Left renal pelvis (tissue), 4 donors: ENCODE data around the gene CYP27C1. TPM values are rescaled to one million over a fixed set of nuclear protein-coding genes. Genes with fewer than 3 reads are reported as not detected.
"Not testable (repeated sequence)": the region's sequence is repeated elsewhere in the genome, so short reads cannot be mapped to it uniquely, and the experiment has no call there.

Experiments used
- DNase-seq, 4 donors: peaks; one replicate each; pipeline ENCODE4 v3.0.0-alpha.2; 2013; ENCODE audit warnings: low read depth in 4 of 4, low spot score in 3 of 4
- polyA plus RNA-seq, 4 donors: library from polyadenylated mRNA; unstranded; fragments of 120-200 nt; gene quantifications; one replicate each; pipeline ENCODE4 v1.2.1, GENCODE V29; 2013; ENCODE audit not compliant: insufficient read length in 4 of 4

CYP27C1 gene, protein sequence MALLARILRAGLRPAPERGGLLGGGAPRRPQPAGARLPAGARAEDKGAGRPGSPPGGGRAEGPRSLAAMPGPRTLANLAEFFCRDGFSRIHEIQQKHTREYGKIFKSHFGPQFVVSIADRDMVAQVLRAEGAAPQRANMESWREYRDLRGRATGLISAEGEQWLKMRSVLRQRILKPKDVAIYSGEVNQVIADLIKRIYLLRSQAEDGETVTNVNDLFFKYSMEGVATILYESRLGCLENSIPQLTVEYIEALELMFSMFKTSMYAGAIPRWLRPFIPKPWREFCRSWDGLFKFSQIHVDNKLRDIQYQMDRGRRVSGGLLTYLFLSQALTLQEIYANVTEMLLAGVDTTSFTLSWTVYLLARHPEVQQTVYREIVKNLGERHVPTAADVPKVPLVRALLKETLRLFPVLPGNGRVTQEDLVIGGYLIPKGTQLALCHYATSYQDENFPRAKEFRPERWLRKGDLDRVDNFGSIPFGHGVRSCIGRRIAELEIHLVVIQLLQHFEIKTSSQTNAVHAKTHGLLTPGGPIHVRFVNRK
- 10 to 100 TPM in 2 of 4 donors, 1 to 10 TPM in 2; 7.0 to 12.8 (median 9.5) TPM for polyA plus RNA-seq

DNA sequence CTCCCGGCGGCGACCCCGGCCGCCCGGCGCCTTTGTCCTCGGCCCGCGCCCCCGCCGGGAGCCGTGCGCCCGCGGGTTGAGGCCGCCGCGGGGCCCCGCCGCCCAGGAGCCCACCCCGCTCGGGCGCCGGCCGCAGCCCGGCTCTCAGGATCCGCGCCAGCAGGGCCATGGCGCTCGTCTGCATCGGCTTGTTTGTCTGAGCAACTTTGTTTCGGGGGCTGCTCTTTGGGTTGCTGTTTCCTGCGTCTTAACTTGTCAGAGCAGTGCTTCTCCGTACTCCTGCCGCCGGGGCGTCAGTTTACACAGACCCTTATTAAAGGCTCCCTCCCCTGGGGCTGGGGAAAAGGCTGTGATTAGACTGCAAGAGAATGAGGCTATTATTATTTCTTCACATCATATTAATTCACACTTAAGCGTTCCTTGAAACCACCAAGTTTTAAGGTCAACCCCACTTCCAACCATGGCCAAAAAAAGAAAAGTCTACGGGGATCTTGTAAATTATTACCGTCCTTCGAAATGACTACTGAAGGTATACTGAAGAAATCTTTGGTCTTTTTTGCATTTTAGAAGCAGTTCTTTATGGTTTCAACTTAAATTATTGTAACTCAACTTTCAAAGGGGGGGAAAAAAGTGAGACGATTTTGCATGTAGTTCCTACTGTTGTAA, at the start of gene CYP27C1:
TSS of gene CYP27C1 (minus strand) at position 198 of the 666 bp plus-strand sequence. CDS start at position 169, 29 bp downstream.
- DNase-seq: peak in 3 of 4 donors; percentile 42 to 45 (median 44)

DNA sequence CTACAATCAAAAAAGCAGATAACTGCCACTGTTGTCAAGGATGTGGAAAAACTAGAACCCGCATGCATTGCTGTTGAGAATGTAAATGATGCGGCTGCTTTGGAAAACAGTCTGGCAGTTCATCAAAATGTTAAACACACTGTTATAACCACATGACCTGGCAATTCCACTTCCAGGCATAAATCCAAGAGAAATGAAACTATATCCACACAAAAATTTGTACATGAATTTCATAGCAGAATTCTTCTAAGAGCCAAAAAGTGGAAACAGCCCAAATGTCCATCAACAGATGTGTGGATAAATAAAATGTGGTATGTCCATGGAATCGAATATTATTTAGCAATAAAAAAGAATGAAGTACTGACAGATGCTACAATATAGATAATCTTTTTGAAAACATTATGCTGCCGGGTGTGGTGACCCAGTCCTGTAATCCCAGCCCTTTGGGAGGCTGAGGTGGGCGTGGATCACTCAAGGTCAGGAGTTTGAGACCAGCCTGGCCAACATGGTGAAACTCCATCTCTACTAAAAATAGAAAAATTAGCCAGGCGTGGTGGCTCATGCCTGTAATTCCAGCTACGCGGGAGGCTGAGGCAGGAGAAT, 41.8 kb upstream of the CYP27C1 start:
- DNase-seq: no peak

DNA sequence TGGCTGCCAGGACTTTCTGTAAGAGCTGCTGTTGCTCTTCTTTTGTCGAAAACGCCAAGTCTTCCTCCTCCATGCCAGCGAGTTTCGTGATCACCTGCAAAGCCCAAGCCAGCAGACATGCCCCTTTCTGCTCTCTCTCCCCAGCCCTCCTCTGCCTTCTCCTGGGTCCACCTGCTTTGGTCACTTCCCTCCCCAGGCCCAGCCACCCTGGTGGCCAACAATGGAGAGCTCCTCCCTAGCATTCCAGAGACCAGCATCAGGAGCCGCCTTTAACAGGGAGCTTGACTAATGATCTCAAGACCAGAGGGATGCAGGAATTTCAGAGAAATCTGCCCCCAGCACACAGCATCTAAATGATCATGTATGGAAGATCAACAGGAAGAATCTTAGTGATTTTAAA, 39.3 kb upstream of the CYP27C1 start:
- no peak for DNase-seq

DNA sequence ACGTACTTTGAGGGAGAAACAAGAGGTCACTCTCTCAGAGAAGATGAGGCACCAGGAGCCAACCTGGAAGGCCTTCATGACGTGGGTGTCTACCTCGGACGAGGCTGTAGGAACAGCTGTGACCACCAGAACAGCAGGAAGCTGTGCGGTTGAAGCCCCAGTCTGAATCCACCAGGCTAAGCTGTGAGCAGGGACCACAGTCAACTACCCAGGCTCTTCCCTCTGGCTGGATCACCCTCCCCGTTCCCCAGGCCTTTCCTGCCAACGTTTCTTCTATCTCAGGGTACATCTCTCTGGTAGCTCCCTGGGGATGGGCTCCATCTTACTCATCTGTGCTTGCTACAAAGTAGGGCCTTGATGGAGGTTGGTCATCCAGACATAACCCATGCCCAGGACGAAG, 36.8 kb upstream of the CYP27C1 start:
- no peak for DNase-seq

DNA sequence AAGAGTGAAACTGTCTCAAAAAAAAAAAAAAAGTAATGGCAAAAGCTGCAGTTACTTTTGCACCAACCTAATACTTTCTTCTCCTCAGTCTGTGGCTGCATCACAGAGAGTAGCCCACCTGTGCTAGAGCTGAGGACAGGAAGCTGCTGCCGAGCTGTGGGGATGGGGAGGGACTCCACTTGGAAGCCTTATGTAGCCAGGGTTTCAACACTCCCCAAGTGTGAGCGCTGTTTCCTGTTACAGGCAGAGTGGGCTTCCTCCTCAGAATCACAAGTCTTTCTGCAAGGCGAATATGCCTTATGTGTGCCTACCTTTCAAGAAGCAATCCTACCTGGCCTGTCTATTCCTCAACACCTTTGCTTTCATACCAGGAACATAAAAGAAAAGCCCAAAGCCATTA, 36.3 kb upstream of the CYP27C1 start:
- DNase-seq: no peak

DNA sequence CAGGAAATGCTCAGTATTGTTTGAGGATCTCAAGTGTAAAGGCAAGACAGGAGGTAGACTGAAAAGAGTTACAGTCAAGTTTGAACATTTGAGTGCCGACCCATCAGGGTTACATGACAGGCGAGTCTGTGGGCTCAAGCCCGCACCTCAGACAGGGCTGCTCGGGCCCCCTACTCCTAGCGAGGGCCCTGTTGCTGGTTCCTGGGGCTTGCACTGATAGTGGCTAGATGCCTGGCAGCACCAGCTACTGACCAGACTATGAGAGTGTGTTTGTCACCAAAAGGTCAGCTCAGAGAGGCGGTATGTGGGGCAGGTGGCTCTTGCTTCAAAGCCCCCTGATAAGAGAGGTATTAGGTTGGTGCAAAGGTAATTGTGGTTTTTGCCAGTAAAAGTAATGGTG, 35.6 kb upstream of the CYP27C1 start:
- no peak for DNase-seq

DNA sequence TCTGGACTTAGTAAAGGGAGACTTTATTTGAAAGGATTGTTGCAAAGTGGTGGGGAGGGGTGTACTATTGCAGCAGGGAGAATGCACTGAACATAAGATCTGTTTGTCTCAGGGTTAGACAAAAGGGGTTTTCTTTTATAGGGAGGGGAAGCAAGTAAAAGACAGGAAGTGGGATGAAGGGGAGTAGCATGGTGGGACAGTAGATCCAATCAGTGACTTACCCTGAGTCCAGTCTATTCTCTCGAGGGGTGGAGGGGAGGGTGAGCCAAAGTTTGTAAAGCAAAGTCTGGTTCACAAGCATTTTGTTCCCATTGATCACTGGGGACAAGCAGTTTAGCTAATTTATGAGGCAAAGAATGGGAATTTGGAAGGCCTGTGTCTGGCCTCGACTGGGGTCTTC, 35.0 kb upstream of the CYP27C1 start:
- no peak for DNase-seq

DNA sequence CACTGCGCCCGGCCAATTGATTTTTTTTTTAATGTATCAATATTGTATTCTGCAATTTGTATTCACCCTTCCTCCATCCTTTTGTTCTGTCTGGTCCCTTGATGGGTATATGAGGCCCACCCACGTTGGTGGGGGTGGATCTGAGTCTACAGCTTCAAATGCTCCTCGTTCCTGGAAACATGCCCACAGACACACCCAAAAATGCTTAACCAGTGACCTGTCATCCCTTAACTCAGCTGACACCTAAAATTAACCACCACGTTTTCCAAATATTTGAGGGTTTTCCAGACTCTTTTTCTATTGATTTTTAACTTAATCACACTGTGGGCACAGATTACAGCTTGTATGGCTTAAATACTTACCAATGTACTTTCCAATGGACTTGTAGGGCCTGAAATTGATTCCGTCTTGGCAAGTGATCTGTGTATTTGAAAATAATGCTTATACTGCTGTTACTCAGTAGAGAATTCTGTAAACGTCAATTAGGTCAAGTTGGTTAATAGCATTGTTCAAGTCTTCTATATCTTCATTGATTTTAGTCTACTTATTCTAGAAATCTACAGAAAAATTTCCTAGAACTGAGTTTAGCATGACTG, 34.4 kb upstream of the CYP27C1 start:
- no peak for DNase-seq

DNA sequence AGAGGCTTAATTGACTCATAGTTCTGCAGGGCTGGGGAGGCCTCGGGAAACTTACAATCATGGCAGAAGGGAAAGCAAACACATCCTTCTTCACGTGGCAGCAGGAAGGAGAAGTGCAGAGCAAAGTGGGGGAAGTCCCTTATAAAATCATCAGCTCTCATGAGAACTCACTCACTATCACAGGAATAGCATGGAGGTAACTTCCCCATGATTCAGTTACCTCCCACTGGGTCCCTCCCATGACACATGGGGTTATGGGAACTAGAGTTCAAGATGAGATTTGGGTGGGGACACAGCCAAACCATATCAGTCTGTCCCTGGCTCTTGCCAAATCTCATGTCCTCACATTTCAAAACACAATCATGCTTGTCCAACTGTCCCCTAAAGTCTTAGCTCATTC, 21.1 kb upstream of the CYP27C1 start:
- DNase-seq: not testable (repeated sequence)

DNA sequence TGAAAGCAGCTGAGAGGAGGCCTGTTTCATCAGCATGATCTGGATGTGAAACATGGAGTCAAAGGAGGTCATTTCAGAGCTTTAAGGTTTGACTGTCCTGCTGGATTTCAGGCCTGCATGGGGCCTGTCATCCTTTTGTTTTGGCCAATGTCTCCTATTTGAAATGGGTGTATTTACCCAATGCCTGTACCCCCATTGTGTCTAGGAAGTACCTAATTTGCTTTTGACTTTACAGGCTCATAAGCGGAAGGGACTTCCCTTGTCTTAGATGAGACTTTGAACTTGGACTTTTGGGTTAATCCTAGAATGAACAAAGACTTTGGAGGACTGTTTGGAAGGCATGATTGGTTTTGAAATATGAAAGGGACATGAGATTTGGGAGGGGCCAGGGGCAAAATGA, 19.3 kb upstream of the CYP27C1 start:
- no peak for DNase-seq

DNA sequence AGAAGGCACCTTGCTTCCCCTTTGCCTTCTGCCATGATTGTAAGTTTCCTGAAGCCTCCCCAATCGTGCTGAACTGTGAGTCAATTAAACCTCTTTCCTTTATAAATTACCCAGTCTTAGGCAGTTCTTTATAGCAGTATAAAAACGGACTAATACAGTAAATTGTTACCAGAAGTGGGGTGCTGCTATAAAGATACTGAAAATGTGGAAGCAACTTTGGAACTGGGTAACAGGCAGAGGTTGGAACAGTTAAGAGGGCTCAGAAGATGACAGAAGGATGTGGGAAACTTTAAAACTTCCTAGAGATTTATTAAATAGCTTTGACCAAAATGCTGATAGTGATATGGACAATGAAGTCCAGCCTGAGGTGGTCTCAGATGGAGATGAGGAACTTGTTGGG, 17.7 kb upstream of the CYP27C1 start:
- not testable (repeated sequence) for DNase-seq

DNA sequence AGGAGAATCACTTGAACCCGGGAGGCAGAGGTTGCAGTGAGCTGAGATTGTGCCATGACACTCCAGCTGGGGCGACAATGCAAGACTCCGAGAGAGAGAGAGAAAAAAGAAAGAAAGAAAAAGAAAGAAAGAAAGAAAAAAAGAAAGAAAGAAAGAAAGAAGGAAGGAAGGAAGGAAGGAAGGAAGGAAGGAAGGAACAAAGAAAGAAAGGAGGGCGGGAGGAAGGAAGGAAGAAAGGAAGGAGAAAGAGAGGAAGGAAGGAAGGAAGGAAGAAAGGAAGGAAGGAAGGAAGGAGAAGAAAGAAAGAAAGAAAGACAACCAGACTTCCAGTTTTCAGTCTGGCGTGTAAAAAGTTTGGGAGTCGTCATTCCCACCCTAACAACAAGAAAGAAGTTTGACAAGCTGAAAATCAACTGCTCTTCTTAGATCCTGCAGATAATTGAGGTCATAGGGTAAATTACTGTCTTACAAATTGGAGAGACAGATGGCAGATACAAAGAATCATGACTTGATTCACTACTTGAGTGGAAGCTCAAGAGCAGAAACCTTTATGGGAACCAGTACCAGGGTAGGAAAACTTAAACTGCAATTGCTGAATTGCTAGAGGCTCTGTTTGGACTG, 15.1 kb upstream of the CYP27C1 start:
- no peak for DNase-seq

DNA sequence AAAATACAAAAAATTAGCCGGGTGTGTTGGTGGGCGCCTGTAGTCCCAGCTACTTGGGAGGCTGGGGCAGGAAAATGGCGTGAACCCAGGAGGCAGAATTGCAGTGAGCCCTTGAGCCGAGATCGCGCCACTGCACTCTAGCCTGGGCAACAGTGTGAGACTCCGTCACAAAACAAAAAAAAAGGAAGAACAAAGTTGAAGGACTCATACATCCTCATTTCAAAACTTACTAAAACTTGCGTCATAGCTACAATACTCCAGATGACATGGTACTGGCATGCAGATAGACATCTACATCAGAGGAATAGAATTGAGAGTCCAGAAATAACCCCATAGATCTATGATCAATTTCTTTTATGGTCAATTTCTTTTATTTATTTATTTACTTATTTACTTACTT, 13.6 kb upstream of the CYP27C1 start:
- no peak for DNase-seq

DNA sequence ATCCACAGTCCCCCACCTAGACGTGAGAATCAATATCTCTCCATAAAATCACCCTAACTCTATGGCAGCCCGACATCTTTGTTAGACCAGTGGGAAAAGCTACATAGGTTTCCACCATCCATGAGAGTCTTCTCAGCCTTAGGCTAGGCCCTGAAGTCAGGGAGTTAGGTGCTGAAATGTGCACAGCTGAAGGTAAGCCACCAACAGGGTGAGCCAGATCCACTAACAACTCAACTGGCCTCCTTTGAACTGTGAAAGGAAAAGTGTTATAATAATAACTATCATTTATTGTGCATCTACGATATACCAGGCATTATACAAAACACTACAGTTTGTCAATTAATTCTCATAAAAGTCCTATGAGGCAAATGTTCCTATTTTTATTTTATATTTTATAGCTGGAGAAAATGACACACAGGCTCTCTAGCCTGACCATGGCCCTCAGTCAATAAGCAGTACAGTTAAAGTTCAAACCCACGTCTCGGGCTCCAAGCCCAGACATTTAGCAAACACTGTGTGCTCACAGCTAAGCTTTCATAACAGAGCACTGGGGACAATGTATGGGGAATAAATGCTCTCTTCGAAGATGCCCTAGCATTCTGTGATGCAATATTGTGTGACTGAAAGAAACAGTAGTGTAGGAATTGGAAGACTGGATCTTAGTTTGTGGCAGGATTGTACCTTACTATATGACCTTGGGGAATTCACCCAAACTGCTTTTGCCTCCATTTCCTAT, 11.2 kb upstream of the CYP27C1 start:
- DNase-seq: no peak

DNA sequence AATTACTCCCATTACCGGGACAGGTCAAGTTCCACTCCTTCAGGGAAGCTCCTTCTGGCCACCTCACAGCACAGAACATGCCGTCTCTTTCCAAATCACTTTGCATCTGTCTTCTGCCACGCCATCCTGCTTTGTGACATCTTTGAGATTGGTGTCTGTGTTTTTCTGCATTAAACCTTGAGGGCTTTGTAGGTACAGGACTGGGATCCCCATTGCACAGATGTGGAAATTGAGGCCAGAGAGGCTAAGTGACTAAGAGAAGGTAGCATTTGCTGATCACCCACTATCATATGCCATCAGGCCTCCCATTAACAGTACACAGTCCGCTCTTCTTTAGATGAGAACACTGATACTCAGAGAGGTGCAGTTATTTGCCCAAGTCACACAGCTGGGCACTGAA, 9.5 kb upstream of the CYP27C1 start:
- DNase-seq: no peak

DNA sequence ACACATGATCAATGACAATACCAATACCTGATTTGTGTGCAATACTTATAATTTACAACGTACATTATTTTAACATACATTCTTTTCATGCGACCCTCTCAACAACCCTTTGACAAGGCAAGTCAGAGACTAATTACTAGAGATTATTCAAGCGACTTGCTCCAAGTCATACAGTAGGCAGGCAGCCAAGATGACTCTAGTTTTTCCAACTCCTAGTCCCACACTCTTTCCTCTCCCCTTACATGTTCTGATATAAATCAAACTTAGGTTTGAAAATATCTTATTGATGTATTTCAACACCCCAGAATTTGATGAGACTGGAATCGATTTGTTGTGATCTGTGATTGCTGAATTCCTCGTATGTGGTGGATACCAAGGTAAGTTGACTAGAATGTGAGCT, 8.0 kb upstream of the CYP27C1 start:
- no peak for DNase-seq

DNA sequence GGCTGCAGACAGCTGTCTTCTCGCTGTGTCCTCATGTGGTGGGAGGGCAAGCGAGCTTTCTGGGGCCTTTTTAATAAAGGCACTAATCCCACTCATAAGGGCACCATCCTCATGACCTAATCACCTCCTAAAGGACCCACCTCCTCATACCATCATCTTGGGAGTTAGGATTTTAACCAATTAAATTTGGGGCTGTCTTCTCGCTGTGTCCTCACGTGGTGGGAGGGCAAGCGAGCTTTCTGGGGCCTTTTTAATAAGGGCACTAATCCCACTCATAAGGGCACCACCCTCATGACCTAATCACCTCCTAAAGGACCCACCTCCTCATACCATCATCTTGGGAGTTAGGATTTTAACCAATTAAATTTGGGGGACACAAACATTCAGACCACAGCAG, 7.2 kb upstream of the CYP27C1 start:
- DNase-seq: not testable (repeated sequence)

DNA sequence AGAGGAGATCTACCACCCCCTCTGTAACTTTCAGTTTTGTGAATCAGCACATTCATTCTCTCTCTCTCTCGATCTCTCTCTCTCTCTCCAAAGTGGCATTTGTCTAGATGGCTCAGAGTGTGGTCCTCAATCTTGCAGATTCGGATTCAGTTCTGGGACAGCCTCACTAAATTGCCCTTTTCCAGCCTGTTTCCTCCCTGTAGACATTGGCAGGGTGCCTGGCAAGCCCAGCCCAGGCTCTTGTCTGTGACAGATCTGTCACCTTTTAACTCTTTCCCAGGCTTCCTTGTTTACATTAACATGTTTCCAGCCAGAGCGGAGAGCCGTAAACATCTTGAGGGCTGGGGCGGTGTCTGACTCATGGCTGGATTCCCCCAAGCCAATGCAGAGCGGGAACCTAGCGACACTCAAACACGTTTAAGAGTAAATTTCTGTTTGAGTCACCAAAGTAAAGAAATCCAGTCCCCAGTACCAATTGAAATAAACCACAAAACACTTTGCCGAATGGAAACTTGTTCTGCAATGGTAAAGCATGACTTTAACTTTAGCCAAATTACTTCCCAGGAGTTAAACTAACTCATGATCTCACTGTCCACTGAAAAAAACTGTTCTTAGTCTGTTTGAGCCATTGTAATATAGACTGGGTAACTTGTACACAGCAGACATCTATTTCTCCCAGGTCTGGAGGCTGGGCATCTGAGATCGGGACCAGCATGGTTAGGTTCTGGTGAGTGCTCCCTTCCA, 6.6 kb upstream of the CYP27C1 start:
- peak in 1 of 4 donors; percentile 20 for DNase-seq

DNA sequence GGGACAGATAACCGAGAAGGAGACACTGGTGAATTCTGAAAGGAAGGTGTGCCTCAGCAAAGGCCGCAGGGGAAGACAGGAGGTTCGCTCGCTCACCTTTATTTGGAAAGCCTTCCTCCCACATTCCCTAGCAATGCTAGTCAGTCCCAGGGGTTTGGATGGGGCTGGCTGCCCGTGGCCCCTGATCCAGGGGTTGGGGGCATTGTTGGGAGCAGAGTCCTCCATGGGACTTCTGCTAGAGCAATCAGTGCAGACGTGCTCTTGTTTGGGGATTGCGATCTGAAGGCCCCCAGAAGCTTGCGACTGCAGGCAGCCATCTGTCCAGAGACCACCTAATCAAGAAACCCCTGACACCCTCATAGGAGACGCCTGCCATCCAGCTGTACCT, 6.0 kb upstream of the CYP27C1 start:
- no peak for DNase-seq
